GM21390 (cell line): ENCODE data around the gene CNIH3.
A peak's percentile ranks its signal among the peaks of the same experiment; 100 is the strongest.

Experiments used
- ATAC-seq: cut with Tn5 transposase; IDR thresholded peaks from one replicate; pipeline ENCODE4 v1.9.1; 2021; ENCODE audit not compliant: unreplicated experiment

The CNIH3 gene

GRCh38 chr1:224613486-224613885 is 2.6 kb upstream of the CNIH3 start:
- no peak for ATAC-seq

GRCh38 chr1:224616756-224617409 is 766 bp downstream of the CNIH3 start:
- ATAC-seq: no peak

- ATAC-seq: no peak
Observed at GRCh38 chr1:224617410-224618355, 1.6 kb downstream of the CNIH3 start.

GRCh38 chr1:224619209-224619608 is 3.1 kb downstream of the CNIH3 start:
- ATAC-seq: no peak

- ATAC-seq: no peak
Observed at GRCh38 chr1:224620105-224620504, 4.0 kb downstream of the CNIH3 start.

- no peak for ATAC-seq
Observed at GRCh38 chr1:224621813-224622682, 5.9 kb downstream of the CNIH3 start.

- no peak for ATAC-seq
Observed at GRCh38 chr1:224622831-224623230, 6.7 kb downstream of the CNIH3 start.

GRCh38 chr1:224623310-224623714 is 7.2 kb downstream of the CNIH3 start:
- ATAC-seq: no peak

- peak; percentile 93 for ATAC-seq
Observed at GRCh38 chr1:224623743-224624333, 7.7 kb downstream of the CNIH3 start.

GRCh38 chr1:224624432-224624831 is 8.3 kb downstream of the CNIH3 start:
- no peak for ATAC-seq

GRCh38 chr1:224626042-224626441 is 9.9 kb downstream of the CNIH3 start:
- ATAC-seq: no peak

- ATAC-seq: no peak
Observed at GRCh38 chr1:224629965-224630364, 13.8 kb downstream of the CNIH3 start.

GRCh38 chr1:224631462-224632115 is 15.5 kb downstream of the CNIH3 start:
- ATAC-seq: no peak

GRCh38 chr1:224632381-224632871 is 16.3 kb downstream of the CNIH3 start:
- no peak for ATAC-seq

GRCh38 chr1:224632921-224633321 is 16.8 kb downstream of the CNIH3 start:
- no peak for ATAC-seq

- ATAC-seq: no peak
Observed at GRCh38 chr1:224635356-224635755, 19.2 kb downstream of the CNIH3 start.

GRCh38 chr1:224637515-224637914 is 21.4 kb downstream of the CNIH3 start:
- ATAC-seq: no peak

- ATAC-seq: no peak
Observed at GRCh38 chr1:224637936-224638335, 21.8 kb downstream of the CNIH3 start.

- no peak for ATAC-seq
Observed at GRCh38 chr1:224639426-224639975, 23.4 kb downstream of the CNIH3 start.

GRCh38 chr1:224640018-224640417 is 23.9 kb downstream of the CNIH3 start:
- no peak for ATAC-seq
